ENCODE data around the gene DNAH14. TPM values are rescaled to one million over a fixed set of nuclear protein-coding genes. Genes with fewer than 3 reads are reported as not detected.

DNAH14 gene
- total and polyA plus RNA-seq, 2 of the 13 experiments (the other 11 are each of a cell fraction or from before 2014, with no cell fraction given), result 4.5 to 27.5 TPM

DNA sequence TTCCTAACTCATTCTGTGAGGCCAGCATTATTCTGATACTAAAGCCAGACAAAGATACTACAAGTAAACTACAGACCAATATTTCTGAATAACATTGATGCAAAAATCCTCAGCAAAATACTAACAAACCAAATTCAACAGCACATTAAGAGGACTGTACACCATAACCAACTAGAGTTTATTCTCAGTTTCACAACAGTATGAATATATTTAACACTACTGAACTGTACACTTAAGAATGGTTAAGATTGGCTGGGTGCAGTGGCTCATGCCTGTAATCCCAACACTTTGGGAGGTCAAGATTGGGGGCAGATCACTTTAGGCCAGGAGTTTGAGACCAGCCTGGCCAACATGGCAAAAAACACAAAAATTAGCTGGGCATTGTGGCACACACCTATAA, 421.4 kb downstream of the DNAH14 start (continued):
- TF ChIP-seq IKZF5 (CRISPR knock-in tag; IDR thresholded peaks at IDR 0.05) (no peak), ZNF430 (CRISPR knock-in tag; IDR thresholded peaks at IDR 0.05) (no peak), POGZ (CRISPR knock-in tag; IDR thresholded peaks at IDR 0.05) (no peak), ZNF446 (CRISPR knock-in tag; IDR thresholded peaks at IDR 0.05) (no peak), ZNF329 (CRISPR knock-in tag; IDR thresholded peaks at IDR 0.05; ENCODE audit: low read depth) (no peak), ZNF253 (CRISPR knock-in tag; IDR thresholded peaks at IDR 0.05; ENCODE audit: borderline replicate concordance) (no peak)

GRCh38 chr1:225354906-225355305, 425.4 kb downstream of the DNAH14 start:
- intact Hi-C loops (cut with micrococcal nuclease; ENCODE audit: unreplicated experiment) (no loop called here), in situ Hi-C loops (cut with HindIII; ENCODE audit: extremely low pct_ligation_motif_present, low pct_unique_long_range_greater_than_20kb) (no loop called here)
- 7% methylated on average over 3 of the region's 3 CpGs for WGBS (ENCODE audit: low lambda C conversion rate)
- ATAC-seq, result no peak
- ChIA-PET CTCF (ENCODE audit: low intra/inter-chr PET ratio, low total read pairs) (no interaction called here), POLR2A (no interaction called here)
- no peak overlapping the region for H3K27ac ChIP-seq (ENCODE audit: extremely low read length, insufficient read depth, low read length)
- no peaks in the 10 kb centered on the region for H4K20me1 ChIP-seq (ENCODE audit: insufficient read depth, low read length)
- H3K9me3 ChIP-seq (ENCODE audit: low read length), result no peaks in the 10 kb centered on the region
- no peak overlapping the region for H3K4me2 ChIP-seq (ENCODE audit: low read depth, low read length)
- no peaks in the 10 kb centered on the region for H3K27me3 ChIP-seq (ENCODE audit: control insufficient read depth in 1 of 2, insufficient read depth in 2 of 2, low read length in 2 of 2)
- no peaks in the 10 kb centered on the region for H3K36me3 ChIP-seq (replicated peaks in 1 of 2; ENCODE audit: control insufficient read depth in 1 of 2, insufficient read depth in 2 of 2, low read length in 2 of 2)
- H3K4me1 ChIP-seq (ENCODE audit: insufficient read depth, low read length), result no peaks in the 10 kb centered on the region
- H3K4me3 ChIP-seq (replicated peaks in 1 of 3; ENCODE audit: insufficient read depth in 1 of 3, low read depth in 2 of 3, low read length in 3 of 3), result no peak overlapping the region
- no peak for DNase-seq (ENCODE audit: low spot score)
- H2AFZ ChIP-seq (ENCODE audit: low read length), result no peak overlapping the region
- no peak overlapping the region for H3K9ac ChIP-seq (ENCODE audit: insufficient read depth, low read depth, low read length)
- FAIRE-seq, result no peak
- no peaks in the 10 kb centered on the region for H3K79me2 ChIP-seq (ENCODE audit: insufficient read depth, low read length)
- no TSS peak for BruUV-seq (replicated peaks)
- TF ChIP-seq MYNN (CRISPR knock-in tag; IDR thresholded peaks at IDR 0.05; ENCODE audit: low read depth), result no peak
- TF ChIP-seq, protein P1, sequence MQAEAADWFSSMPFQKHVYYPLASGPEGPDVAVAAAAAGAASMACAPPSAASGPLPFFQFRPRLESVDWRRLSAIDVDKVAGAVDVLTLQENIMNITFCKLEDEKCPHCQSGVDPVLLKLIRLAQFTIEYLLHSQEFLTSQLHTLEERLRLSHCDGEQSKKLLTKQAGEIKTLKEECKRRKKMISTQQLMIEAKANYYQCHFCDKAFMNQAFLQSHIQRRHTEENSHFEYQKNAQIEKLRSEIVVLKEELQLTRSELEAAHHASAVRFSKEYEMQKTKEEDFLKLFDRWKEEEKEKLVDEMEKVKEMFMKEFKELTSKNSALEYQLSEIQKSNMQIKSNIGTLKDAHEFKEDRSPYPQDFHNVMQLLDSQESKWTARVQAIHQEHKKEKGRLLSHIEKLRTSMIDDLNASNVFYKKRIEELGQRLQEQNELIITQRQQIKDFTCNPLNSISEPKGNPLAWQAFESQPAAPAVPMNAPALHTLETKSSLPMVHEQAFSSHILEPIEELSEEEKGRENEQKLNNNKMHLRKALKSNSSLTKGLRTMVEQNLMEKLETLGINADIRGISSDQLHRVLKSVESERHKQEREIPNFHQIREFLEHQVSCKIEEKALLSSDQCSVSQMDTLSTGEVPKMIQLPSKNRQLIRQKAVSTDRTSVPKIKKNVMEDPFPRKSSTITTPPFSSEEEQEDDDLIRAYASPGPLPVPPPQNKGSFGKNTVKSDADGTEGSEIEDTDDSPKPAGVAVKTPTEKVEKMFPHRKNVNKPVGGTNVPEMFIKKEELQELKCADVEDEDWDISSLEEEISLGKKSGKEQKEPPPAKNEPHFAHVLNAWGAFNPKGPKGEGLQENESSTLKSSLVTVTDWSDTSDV (CRISPR knock-in tag; IDR thresholded peaks at IDR 0.05), result no peak
- TF ChIP-seq SMAD3 (CRISPR knock-in tag; IDR thresholded peaks at IDR 0.05), result no peak
- no peak for TF ChIP-seq ZNF414 (CRISPR knock-in tag; IDR thresholded peaks at IDR 0.05)
- TF ChIP-seq ZBTB1 (CRISPR knock-in tag; IDR thresholded peaks at IDR 0.05; ENCODE audit: borderline replicate concordance), result no peak
- TF ChIP-seq CBX2 (IDR thresholded peaks at IDR 0.05; ENCODE audit: low read depth, low read length), result no peak
- TF ChIP-seq CBX2 (CRISPR knock-in tag; IDR thresholded peaks at IDR 0.05; ENCODE audit: low read depth), result no peak
- TF ChIP-seq, protein P2, sequence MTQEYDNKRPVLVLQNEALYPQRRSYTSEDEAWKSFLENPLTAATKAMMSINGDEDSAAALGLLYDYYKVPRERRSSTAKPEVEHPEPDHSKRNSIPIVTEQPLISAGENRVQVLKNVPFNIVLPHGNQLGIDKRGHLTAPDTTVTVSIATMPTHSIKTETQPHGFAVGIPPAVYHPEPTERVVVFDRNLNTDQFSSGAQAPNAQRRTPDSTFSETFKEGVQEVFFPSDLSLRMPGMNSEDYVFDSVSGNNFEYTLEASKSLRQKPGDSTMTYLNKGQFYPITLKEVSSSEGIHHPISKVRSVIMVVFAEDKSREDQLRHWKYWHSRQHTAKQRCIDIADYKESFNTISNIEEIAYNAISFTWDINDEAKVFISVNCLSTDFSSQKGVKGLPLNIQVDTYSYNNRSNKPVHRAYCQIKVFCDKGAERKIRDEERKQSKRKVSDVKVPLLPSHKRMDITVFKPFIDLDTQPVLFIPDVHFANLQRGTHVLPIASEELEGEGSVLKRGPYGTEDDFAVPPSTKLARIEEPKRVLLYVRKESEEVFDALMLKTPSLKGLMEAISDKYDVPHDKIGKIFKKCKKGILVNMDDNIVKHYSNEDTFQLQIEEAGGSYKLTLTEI (CRISPR knock-in tag; conservative IDR thresholded peaks at IDR 0.05), result no peak
- no peak for TF ChIP-seq ZNF772 (CRISPR knock-in tag; IDR thresholded peaks at IDR 0.05)
